Duodenal mucosa (tissue), 2 donors: ENCODE measurements around the gene ERC1.

ENCODE experiments used
- H3K27ac ChIP-seq: one replicate; pipeline ENCODE4 v1.7.0; 2013; ENCODE audit warnings: low read depth, low read length
- H3K27me3 ChIP-seq, 2 donors: one replicate each; pipeline ENCODE4 v1.7.0; 2013; ENCODE audit warnings: low read length in 2 of 2, control low read depth in 1 of 2; ENCODE audit not compliant: insufficient read depth in 2 of 2, control insufficient read depth in 1 of 2
- H3K36me3 ChIP-seq, 2 donors: one replicate each; pipeline ENCODE4 v1.7.0; 2013; ENCODE audit warnings: low read length in 2 of 2, control low read depth in 1 of 2; ENCODE audit not compliant: insufficient read depth in 2 of 2, control insufficient read depth in 1 of 2
- H3K4me1 ChIP-seq, 2 donors: one replicate each; pipeline ENCODE4 v1.7.0; 2013; ENCODE audit warnings: low read length in 2 of 2, control low read depth in 1 of 2; ENCODE audit not compliant: insufficient read depth in 2 of 2, control insufficient read depth in 1 of 2
- H3K4me3 ChIP-seq, 2 donors: one replicate each; pipeline ENCODE4 v1.7.0; 2013; ENCODE audit warnings: low read length in 2 of 2, low read depth in 1 of 2
- H3K9ac ChIP-seq, 2 donors: one replicate each; pipeline ENCODE4 v1.7.0; 2013; ENCODE audit warnings: low read length in 2 of 2, low read depth in 1 of 2
- H3K9me3 ChIP-seq, 2 donors: one replicate each; pipeline ENCODE4 v1.7.0; 2013; ENCODE audit warnings: low read length in 2 of 2, control low read depth in 1 of 2; ENCODE audit not compliant: control insufficient read depth in 1 of 2

ERC1 gene

DNA sequence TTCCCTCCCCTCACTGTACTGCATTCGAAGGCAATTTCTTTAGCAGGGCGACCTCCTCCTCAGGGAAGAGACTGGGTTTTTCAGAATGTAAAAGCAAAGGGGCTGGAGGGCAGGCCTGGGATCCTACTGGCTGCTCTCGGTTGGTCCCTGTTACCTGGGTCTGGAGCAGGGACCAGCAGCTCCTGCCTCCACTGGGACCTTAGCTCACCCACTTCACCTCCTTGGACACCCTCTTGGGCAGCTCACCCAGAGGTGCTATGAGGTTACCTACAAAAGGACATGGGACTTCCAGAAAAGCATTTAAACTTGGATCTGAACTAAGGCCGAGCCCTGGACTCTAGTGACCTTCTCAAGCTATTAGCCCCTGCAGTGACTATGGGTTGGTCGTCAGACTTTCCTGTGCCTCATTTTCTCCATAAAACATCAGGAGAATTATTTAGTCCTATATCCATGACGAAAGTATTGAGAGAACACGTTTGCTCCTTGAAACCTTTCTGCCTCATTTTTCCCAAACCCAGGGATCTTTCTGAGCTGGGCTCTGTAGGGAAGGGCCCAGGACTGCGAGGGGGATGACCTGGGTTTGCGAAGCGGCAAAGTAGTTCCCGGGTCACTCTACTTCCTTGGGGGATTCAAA, 538.3 kb downstream of the ERC1 start:
- Histone ChIP-seq H3K27ac (no peak overlapping the region), H3K4me1 (peaks cover 0 to 18% of the 10 kb centered on the region in 2 donors), H3K36me3 (no peaks in the 10 kb centered on the region), H3K4me3 (peak overlapping the region in 1 of 2 donors; percentile 40), H3K27me3 (peaks cover 48 to 52% of the 10 kb centered on the region in 2 donors), H3K9ac (no peak overlapping the region), H3K9me3 (no peaks in the 10 kb centered on the region)

DNA sequence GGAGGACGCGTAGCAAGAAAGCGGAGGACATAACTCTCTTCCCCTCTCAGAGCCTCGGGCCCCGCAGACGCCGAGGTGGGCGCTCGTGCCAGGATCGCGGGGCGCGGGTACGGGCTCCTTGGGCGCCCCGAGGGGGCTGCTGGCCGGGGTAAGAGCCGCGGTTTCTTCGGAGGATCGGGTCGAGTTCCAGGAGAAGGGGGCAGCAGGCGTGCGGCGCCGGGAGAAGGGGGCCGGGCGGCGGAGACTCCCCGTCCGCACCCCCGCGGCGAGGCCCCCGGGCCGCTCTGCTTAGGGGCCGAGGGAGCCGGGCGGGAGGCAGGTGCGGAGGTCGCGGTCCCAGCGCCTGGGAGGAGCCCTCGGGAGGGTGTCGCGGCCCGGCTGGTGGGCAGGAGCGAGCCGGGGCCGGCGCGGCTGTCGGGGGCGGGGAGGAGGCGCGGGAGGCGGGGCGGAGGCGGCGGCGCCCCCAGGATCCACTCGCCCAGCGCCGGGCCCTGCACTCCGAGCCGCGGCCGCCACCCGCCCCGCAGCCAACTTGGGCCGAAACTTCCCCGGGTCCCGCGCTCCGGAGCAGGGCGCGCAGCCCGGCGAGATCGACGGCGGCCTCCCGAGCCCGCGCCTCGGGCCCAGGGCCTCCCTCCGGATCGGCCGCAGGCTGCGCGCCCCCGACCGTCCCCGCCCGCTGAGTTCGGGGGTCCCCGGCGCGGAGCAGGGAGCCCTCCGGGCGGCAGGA, 539.0 kb downstream of the ERC1 start:
- Histone ChIP-seq H3K4me1 (peaks cover 0 to 19% of the 10 kb centered on the region in 2 donors), H3K27me3 (peaks cover 53 to 57% of the 10 kb centered on the region in 2 donors), H3K9me3 (no peaks in the 10 kb centered on the region), H3K27ac (no peak overlapping the region), H3K9ac (no peak overlapping the region), H3K36me3 (no peaks in the 10 kb centered on the region), H3K4me3 (peak overlapping the region; percentile 16 to 40)

DNA sequence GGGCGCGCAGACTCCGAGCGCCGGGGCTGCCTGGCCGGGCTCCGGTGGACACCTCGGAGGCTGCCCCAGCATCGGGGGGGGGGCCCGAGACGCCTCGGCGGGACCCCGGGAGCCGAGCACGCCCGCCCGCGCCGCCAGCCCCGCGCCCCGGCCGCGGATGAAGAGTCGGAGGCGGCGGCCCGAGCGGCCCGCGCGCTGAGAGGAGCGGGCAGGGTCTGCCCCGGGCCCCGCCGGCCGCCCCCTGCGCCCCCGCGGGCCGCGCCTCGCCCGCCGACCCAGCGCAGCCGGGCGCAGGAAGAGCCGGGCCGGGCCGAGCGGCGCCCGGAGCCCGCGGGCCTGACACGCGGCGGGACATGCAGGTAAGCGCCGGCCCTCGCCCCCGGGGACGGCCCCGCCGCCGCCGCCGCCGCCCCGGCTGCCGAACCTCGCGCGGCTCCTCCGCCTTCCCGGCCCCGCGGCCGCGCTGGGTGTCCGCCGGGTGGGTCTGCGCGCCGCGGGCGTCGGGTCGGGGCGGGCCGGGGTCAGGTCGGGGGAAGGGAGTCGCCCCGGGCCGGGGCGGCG, 539.6 kb downstream of the ERC1 start:
- Histone ChIP-seq H3K36me3 (no peaks in the 10 kb centered on the region), H3K9ac (no peak overlapping the region), H3K4me1 (peaks cover 0 to 19% of the 10 kb centered on the region in 2 donors), H3K27ac (no peak overlapping the region), H3K27me3 (peaks cover 54 to 56% of the 10 kb centered on the region in 2 donors), H3K9me3 (no peaks in the 10 kb centered on the region), H3K4me3 (peak overlapping the region in 1 of 2 donors; percentile 61)

DNA sequence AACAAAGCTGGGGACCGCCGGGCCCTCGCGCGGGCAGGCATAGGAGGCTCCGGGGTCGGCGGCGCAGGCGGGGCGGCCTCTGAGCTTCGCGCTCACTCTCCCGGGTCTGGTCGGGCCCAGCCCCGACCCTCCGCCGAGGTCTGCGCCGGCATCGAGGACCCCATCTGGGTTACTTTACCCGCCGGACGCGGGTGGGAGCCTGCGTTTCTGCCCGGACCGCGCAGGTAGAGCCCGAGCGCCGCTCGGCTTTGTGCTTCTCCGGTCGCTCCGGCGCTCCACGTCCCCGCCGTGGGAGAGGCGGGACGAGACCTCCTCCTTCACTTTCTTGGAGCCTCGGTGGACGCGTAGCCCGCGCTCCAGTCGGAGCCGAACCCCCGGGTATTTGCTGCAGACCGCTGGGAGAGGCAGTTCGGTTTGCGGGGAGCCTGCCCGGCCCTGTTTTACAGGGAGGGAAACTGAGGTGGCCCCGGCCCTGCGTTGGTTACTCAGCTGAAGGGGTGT, 540.2 kb downstream of the ERC1 start:
- Histone ChIP-seq H3K36me3 (no peaks in the 10 kb centered on the region), H3K4me3 (peak overlapping the region; percentile 55 to 61), H3K27me3 (peaks cover 56 to 57% of the 10 kb centered on the region in 2 donors), H3K4me1 (peaks cover 0 to 19% of the 10 kb centered on the region in 2 donors), H3K27ac (peak overlapping the region; percentile 20), H3K9me3 (no peaks in the 10 kb centered on the region), H3K9ac (peak overlapping the region in 1 of 2 donors; percentile 33)

DNA sequence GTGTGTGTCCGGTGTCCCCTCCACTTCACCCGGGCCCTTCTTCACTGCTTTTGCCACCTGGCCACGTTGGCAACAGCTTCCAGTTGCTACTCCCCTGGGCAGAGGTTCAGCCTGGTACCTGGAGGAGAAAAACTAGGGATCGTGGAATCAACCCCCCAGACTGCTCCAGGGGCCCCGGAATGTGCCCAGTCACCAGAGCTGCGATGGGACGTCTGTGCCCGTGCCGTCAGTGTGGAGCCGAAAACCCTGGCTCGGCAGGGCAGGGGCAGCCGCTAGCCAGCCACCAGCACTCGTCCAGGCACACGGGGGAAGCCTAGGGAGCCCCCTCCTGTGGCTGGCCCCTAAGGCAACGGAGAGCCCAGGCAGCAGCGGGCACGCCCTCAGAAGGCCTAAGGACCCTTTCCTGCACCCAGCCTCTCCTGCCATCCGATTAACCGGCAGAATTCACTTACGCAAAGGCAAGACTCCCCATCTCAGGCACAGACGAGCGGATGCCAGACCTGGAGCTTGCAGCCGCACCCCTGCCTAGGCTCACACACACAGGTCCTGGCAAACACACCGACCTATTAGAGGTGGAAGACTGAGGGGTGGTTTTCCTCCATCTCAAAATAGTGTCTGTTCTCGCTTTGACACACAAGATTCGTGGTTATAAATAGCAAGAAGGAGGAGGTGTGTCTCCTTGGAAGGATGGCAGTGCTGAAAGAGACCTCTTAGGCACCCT, 540.8 kb downstream of the ERC1 start:
- Histone ChIP-seq H3K27me3 (peaks cover 57% of the 10 kb centered on the region in 2 donors), H3K9me3 (no peaks in the 10 kb centered on the region), H3K9ac (peak overlapping the region in 1 of 2 donors; percentile 33), H3K27ac (no peak overlapping the region), H3K36me3 (no peaks in the 10 kb centered on the region), H3K4me3 (peak overlapping the region; percentile 55 to 61), H3K4me1 (peaks cover 0 to 19% of the 10 kb centered on the region in 2 donors)

DNA sequence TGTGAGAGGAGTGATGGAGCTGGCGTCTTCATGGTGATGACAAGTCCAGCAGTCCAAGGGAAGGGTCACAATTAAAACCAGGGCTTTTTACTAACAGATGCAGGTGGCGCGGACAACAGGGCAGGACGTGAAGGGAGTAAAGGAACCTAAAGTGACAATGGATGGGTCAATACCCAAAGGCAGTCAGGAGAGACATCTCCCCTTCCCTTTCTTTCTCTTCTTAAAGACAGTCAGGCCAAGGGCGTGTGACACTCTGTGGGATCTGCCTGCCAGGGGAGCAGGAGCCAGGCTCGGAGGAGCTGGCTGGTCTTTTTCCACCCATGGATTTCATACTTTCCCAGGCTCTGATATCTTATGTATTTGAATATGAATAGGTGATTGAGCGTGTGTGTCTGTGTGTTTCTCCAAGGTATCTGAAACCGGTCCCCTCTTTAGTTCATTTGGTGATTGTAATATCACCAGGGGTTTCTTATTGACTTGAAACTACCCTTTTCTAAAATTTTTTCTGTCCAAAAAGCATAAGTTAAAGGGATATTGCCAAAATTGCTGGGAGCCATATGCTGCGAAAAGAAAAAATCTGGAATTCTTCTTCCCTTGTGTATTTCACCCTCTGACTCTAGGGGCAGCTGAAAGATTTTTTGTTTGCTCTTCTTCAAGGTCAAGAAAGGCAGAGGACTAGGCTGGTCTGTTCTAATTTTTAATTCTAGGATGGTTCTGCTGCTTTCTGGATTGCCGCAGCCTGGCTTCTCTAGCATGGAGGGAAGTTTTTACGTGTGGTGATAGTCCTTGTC, 541.5 kb downstream of the ERC1 start:
- peak overlapping the region in 1 of 2 donors; percentile 61 for H3K4me3 ChIP-seq
- H3K9ac ChIP-seq = peak overlapping the region in 1 of 2 donors; percentile 32
- H3K27ac ChIP-seq = no peak overlapping the region
- no peaks in the 10 kb centered on the region for H3K9me3 ChIP-seq
- no peaks in the 10 kb centered on the region for H3K36me3 ChIP-seq
- peaks cover 57 to 59% of the 10 kb centered on the region in 2 donors for H3K27me3 ChIP-seq
- peaks cover 0 to 19% of the 10 kb centered on the region in 2 donors for H3K4me1 ChIP-seq

DNA sequence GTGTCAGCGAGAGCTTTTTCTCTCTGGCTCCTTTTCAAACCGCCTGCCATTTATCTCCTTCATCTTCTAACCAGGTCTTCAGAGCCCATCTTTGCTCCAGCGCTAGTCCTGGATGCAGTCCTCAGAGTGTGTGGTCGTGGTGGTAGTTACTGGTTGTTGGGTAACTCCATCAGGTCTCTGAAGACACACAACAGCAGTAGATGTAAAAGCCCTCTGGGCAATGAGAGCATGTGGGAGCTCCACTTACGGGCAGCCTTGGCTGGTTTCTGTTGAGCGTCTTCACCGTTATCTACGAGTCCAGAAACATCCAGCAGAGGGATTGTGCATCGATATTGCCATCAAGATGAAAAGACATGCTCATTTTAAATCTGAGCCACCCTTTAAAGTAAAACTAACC, 542.2 kb downstream of the ERC1 start:
- Histone ChIP-seq H3K36me3 (no peaks in the 10 kb centered on the region), H3K9me3 (no peaks in the 10 kb centered on the region), H3K4me1 (peaks cover 0 to 19% of the 10 kb centered on the region in 2 donors), H3K27ac (no peak overlapping the region), H3K4me3 (peak overlapping the region; percentile 26 to 48), H3K9ac (peak overlapping the region in 1 of 2 donors; percentile 32), H3K27me3 (peaks cover 57 to 60% of the 10 kb centered on the region in 2 donors)

DNA sequence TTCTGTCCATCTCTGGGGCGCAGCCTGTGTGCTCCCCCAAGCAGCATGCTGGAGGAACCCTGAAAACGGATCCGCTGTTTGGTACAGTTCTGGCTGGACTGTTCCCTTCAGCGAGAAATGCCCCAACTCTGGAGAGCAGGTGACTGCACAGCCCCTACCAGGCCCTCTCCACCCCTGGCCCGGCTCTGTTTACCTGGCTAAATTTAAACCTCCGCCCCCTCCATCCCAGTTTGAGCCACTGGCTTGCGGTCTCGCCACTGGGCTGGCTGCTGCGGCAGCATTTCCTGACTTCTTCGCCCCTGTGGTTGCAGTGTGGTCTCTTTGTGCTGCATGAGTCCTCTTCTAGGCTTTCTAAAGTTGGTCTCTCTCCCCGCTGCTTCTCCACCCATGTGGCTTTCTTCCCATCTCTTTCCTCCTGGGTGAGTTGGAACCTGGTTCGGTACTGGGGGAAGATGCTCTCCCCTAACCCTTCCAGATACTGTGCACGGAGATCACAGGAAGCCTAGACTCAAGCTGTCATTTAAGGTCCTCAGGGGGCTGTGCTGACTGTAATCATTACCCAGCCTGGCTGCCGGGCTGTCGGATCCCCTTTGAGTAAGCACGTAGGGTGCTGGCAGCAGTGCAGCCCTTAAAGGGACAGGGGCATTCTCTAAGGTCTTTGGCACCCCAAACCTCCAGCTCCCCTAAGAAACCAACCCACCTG, 542.7 kb downstream of the ERC1 start:
- H3K9ac ChIP-seq = no peak overlapping the region
- peaks cover 0 to 19% of the 10 kb centered on the region in 2 donors for H3K4me1 ChIP-seq
- H3K27ac ChIP-seq = no peak overlapping the region
- no peaks in the 10 kb centered on the region for H3K9me3 ChIP-seq
- peak overlapping the region; percentile 26 to 48 for H3K4me3 ChIP-seq
- H3K36me3 ChIP-seq = no peaks in the 10 kb centered on the region
- peaks cover 57 to 59% of the 10 kb centered on the region in 2 donors for H3K27me3 ChIP-seq

DNA sequence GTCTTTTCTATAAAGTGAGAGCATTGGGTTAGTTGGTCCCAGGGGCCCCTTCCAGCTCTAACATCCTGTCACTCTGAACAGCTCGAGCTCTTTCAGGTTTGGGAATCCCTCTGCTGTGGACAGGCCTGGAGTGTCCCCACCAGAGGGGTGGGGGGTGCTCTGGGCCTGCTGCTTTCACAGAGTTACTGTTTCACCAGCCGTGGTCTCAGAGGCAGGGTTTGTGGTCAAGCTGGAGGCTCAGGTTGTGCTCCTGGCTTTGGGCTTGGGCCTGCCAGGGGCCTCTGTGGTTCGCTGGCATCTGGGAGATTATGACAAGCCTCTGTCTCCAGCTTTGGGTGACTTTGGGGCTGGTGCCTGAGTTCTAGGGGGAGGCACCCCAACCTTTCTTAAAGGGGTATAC, 543.7 kb downstream of the ERC1 start:
- H3K9ac ChIP-seq = no peak overlapping the region
- H3K9me3 ChIP-seq = no peaks in the 10 kb centered on the region
- peaks cover 53 to 55% of the 10 kb centered on the region in 2 donors for H3K27me3 ChIP-seq
- H3K27ac ChIP-seq = no peak overlapping the region
- H3K36me3 ChIP-seq = no peaks in the 10 kb centered on the region
- H3K4me3 ChIP-seq = no peak overlapping the region
- peaks cover 0 to 19% of the 10 kb centered on the region in 2 donors for H3K4me1 ChIP-seq
